Measurements from ENCODE around the gene SPRYD4. TPM values are rescaled to one million over a fixed set of nuclear protein-coding genes. Genes with fewer than 3 reads are reported as not detected.
A peak's percentile ranks its signal among the peaks of the same experiment; 100 is the strongest.
"Not testable (repeated sequence)": the region's sequence is repeated elsewhere in the genome, so short reads cannot be mapped to it uniquely, and the experiment has no call there.

Gene SPRYD4
- total RNA-seq, 2 donors from 2014 or later: 2.3 to 3.2 TPM

GRCh38 chr12:56499879-56500278 is 31.5 kb downstream of the SPRYD4 start:
- intact Hi-C loops (cut with DNase I); DNase-seq: not testable (repeated sequence)

GRCh38 chr12:56510786-56511185 is 42.4 kb downstream of the SPRYD4 start:
- DNase-seq (no peak), ATAC-seq (no peak)
- intact Hi-C loops (cut with DNase I): no loop called here

More at GRCh38 chr12:56499879-56500278, 31.5 kb downstream of the SPRYD4 start:
- not testable (repeated sequence) for ATAC-seq

GRCh38 chr12:56514014-56514318 is 45.6 kb downstream of the SPRYD4 start:
- DNase-seq: not testable (repeated sequence)
- peak; percentile 8 to 18 for ATAC-seq
- intact Hi-C loops (cut with DNase I): loop anchor here in 1 of 2 donors (2.0 kb wide), 1 partner anchor 59 kb away; no protein-coding TSS in a partner anchor

GRCh38 chr12:56517854-56518253 is 49.5 kb downstream of the SPRYD4 start:
- no peak for DNase-seq
- no peak for ATAC-seq
- intact Hi-C loops (cut with DNase I): loop anchor here in 1 of 2 donors (2.0 kb wide), 1 partner anchor 53 kb away; no protein-coding TSS in a partner anchor

- intact Hi-C loops (cut with DNase I): no loop called here
- DNase-seq: no peak
- no peak for ATAC-seq
Observed at GRCh38 chr12:56518570-56518969, 50.2 kb downstream of the SPRYD4 start.

- intact Hi-C loops (cut with DNase I): loop anchor here in 1 of 2 donors (5.0 kb wide), 1 partner anchor 112 kb away; the partner anchor contains the start of gene BAZ2A
- peak; percentile 43 for DNase-seq
- ATAC-seq: peak in 1 of 2 donors; percentile 20
Observed at GRCh38 chr12:56520048-56520447, 51.7 kb downstream of the SPRYD4 start.

- DNase-seq (no peak), ATAC-seq (peak in 1 of 2 donors; percentile 44)
- intact Hi-C loops (cut with DNase I): loop anchor here in 1 of 2 donors (5.0 kb wide), 1 partner anchor 112 kb away; the partner anchor contains the start of gene BAZ2A
Observed at GRCh38 chr12:56520506-56520905, 52.1 kb downstream of the SPRYD4 start.

GRCh38 chr12:56521209-56521589 is 52.8 kb downstream of the SPRYD4 start:
- intact Hi-C loops (cut with DNase I): loop anchor here in 1 of 2 donors (5.0 kb wide), 1 partner anchor 111 kb away; the partner anchor contains the start of gene BAZ2A
- ATAC-seq (peak; percentile 18 to 55), DNase-seq (peak; percentile 35)

- intact Hi-C loops (cut with DNase I): loop anchor here in 1 of 2 donors (5.0 kb wide), 1 partner anchor 111 kb away; the partner anchor contains the start of gene BAZ2A
- ATAC-seq (peak; percentile 96 to 98), DNase-seq (peak; percentile 82)
Observed at GRCh38 chr12:56521590-56522371, 53.4 kb downstream of the SPRYD4 start, which contains the start of gene RBMS2. Gene RBMS2 (plus strand): TSS chr12:56521820. CDS start chr12:56522024, 204 bp downstream.

GRCh38 chr12:56522411-56523193 is 54.2 kb downstream of the SPRYD4 start:
- peak in 1 of 2 donors; percentile 2 for ATAC-seq
- intact Hi-C loops (cut with DNase I): loop anchor here in 1 of 2 donors (5.0 kb wide), 1 partner anchor 110 kb away; the partner anchor contains the start of gene BAZ2A
- no peak for DNase-seq

GRCh38 chr12:56528846-56529245 is 60.5 kb downstream of the SPRYD4 start:
- ATAC-seq: no peak

More at GRCh38 chr12:56528846-56529245, 60.5 kb downstream of the SPRYD4 start:
- intact Hi-C loops (cut with DNase I): no loop called here
- no peak for DNase-seq

Other genes starting within 250 kb of the SPRYD4 start
- gene RNF41, start 246.7 kb upstream of the SPRYD4 start, total RNA-seq: 10 to 100 TPM; 42.8 to 49.4 TPM
- 10 to 100 TPM; 19.4 to 21.7 TPM for gene NABP2, start 244.2 kb upstream of the SPRYD4 start, total RNA-seq
- not detected for gene SLC39A5, start 238.5 kb upstream of the SPRYD4 start, total RNA-seq
- gene ANKRD52, start 210.2 kb upstream of the SPRYD4 start, total RNA-seq: 10 to 100 TPM; 20.3 to 24.1 TPM
- 10 to 100 TPM; 76.2 to 98.3 TPM for gene COQ10A, start 201.6 kb upstream of the SPRYD4 start, total RNA-seq
- gene CS, start 168.2 kb upstream of the SPRYD4 start, total RNA-seq: 100 to 1,000 TPM; 526 to 581 TPM
- gene CNPY2, start 152.6 kb upstream of the SPRYD4 start, total RNA-seq: 10 to 100 TPM; 54.1 to 60.7 TPM
- gene PAN2, start 134.6 kb upstream of the SPRYD4 start, total RNA-seq: 10 to 100 TPM; 38.5 to 39.4 TPM
- gene IL23A, start 129.7 kb upstream of the SPRYD4 start, total RNA-seq: not detected
- gene STAT2, start 108.5 kb upstream of the SPRYD4 start, total RNA-seq: 10 to 100 TPM; 52.2 to 68.1 TPM
- not detected for gene APOF, start 105.7 kb upstream of the SPRYD4 start, total RNA-seq
- 1 to 10 TPM; 3.3 to 4.0 TPM for gene TIMELESS, start 19.2 kb upstream of the SPRYD4 start, total RNA-seq
- gene MIP, start 13.9 kb upstream of the SPRYD4 start, total RNA-seq: under 1 TPM in 1 of 2 donors, not detected in 1; 0.50 TPM
- gene GLS2, start 19.6 kb downstream of the SPRYD4 start, total RNA-seq: under 1 TPM; 0.35 to 0.42 TPM
- 10 to 100 TPM; 32.6 to 40.7 TPM for gene RBMS2, start 53.2 kb downstream of the SPRYD4 start, total RNA-seq
- gene BAZ2A, start 161.7 kb downstream of the SPRYD4 start, total RNA-seq: 10 to 100 TPM; 38.3 to 54.1 TPM
- gene ATP5F1B, start 177.4 kb downstream of the SPRYD4 start, total RNA-seq: 1,000 to 10,000 TPM; 1,539 to 1,844 TPM
- gene PTGES3, start 219.7 kb downstream of the SPRYD4 start, total RNA-seq: 100 to 1,000 TPM; 126 to 138 TPM

Measured in left cardiac atrium (tissue), 4 donors.